Hindlimb muscle (tissue), 1 donor: ENCODE measurements around the gene CAPN5. TPM values are rescaled to one million over a fixed set of nuclear protein-coding genes. Genes with fewer than 3 reads are reported as not detected.
A peak's percentile ranks its signal among the peaks of the same experiment; 100 is the strongest.
"Not testable (repeated sequence)": the region's sequence is repeated elsewhere in the genome, so short reads cannot be mapped to it uniquely, and the experiment has no call there.

Experiments used
- DNase-seq: peaks from one replicate; pipeline ENCODE4 v3.0.0-alpha.2; 2013
- polyA plus RNA-seq: library from polyadenylated mRNA; unstranded; fragments of 120-200 nt; gene quantifications from one replicate; pipeline ENCODE4 v1.2.1, GENCODE V29; 2013; ENCODE audit not compliant: insufficient read length

The CAPN5 gene
- polyA plus RNA-seq, 1 donor: 10.6 TPM

GRCh38 chr11:77044356-77044755 lies 22.4 kb upstream of the CAPN5 start:
- no peak for DNase-seq

GRCh38 chr11:77044886-77045285 lies 21.9 kb upstream of the CAPN5 start:
- no peak for DNase-seq

GRCh38 chr11:77046060-77046501 lies 20.7 kb upstream of the CAPN5 start:
- no peak for DNase-seq

GRCh38 chr11:77047007-77047927 lies 19.5 kb upstream of the CAPN5 start:
- peak; percentile 85 for DNase-seq

- DNase-seq: not testable (repeated sequence)
Measured at GRCh38 chr11:77047928-77048446, 18.8 kb upstream of the CAPN5 start.

GRCh38 chr11:77049026-77049425 lies 17.7 kb upstream of the CAPN5 start:
- no peak for DNase-seq

GRCh38 chr11:77051511-77051910 lies 15.3 kb upstream of the CAPN5 start:
- DNase-seq: no peak

GRCh38 chr11:77052518-77052917 lies 14.3 kb upstream of the CAPN5 start:
- no peak for DNase-seq

GRCh38 chr11:77053217-77054015 lies 13.4 kb upstream of the CAPN5 start:
- no peak for DNase-seq

GRCh38 chr11:77054084-77054483 lies 12.7 kb upstream of the CAPN5 start:
- no peak for DNase-seq

GRCh38 chr11:77055101-77055561 lies 11.6 kb upstream of the CAPN5 start:
- DNase-seq: no peak

GRCh38 chr11:77055913-77056312 lies 10.9 kb upstream of the CAPN5 start:
- DNase-seq: no peak

- DNase-seq: no peak
Measured at GRCh38 chr11:77056814-77057402, 9.9 kb upstream of the CAPN5 start.

GRCh38 chr11:77057938-77058474 lies 8.8 kb upstream of the CAPN5 start:
- no peak for DNase-seq

GRCh38 chr11:77058900-77059299 lies 7.9 kb upstream of the CAPN5 start:
- DNase-seq: no peak

GRCh38 chr11:77059806-77060205 lies 7.0 kb upstream of the CAPN5 start:
- no peak for DNase-seq

GRCh38 chr11:77060234-77060633 lies 6.5 kb upstream of the CAPN5 start:
- no peak for DNase-seq

GRCh38 chr11:77061258-77061657 lies 5.5 kb upstream of the CAPN5 start:
- DNase-seq: not testable (repeated sequence)

GRCh38 chr11:77062924-77063323 lies 3.8 kb upstream of the CAPN5 start:
- DNase-seq: no peak

- no peak for DNase-seq
Measured at GRCh38 chr11:77063407-77063806, 3.4 kb upstream of the CAPN5 start.

GRCh38 chr11:77063861-77064260 lies 2.9 kb upstream of the CAPN5 start:
- DNase-seq: no peak

GRCh38 chr11:77064648-77065217 lies 2.0 kb upstream of the CAPN5 start:
- DNase-seq: no peak
